Astrocyte (in vitro differentiated cells and primary cell): ENCODE results near the gene PATL1. TPM values are rescaled to one million over a fixed set of nuclear protein-coding genes. Genes with fewer than 3 reads are reported as not detected.

ENCODE experiments used
- DNase-seq: peaks from one replicate; pipeline ENCODE4 v3.0.0-alpha.2; 2010; ENCODE audit warnings: low read depth
- FAIRE-seq: peaks from 2 replicates; lab custom pipeline; 2011; peaks lifted over from hg19 to GRCh38; lab: Jason Lieb, UNC
- H2AFZ ChIP-seq: 2 replicates; pipeline ENCODE4 v1.6.0; 2012; ENCODE audit warnings: low read depth, low read length, inconsistent platforms
- H3K27ac ChIP-seq: 2 replicates; pipeline ENCODE4 v1.5.1; 2011; ENCODE audit warnings: low read depth, low read length, inconsistent platforms
- H3K27me3 ChIP-seq: 2 replicates; pipeline ENCODE4 v1.6.0; 2011; ENCODE audit warnings: low read length, inconsistent platforms; ENCODE audit not compliant: insufficient read depth
- H3K36me3 ChIP-seq: 2 replicates; pipeline ENCODE4 v1.5.1; 2011; ENCODE audit warnings: low read length, inconsistent platforms; ENCODE audit not compliant: insufficient read depth
- H3K4me1 ChIP-seq: 2 replicates; pipeline ENCODE4 v1.5.1; 2011; ENCODE audit warnings: low read length, inconsistent platforms; ENCODE audit not compliant: insufficient read depth
- H3K4me2 ChIP-seq: 2 replicates; pipeline ENCODE4 v1.6.0; 2012; ENCODE audit warnings: low read length, inconsistent platforms
- H3K4me3 ChIP-seq: 2 replicates; pipeline ENCODE4 v1.5.1; 2011; ENCODE audit warnings: low read depth, mild to moderate bottlenecking, low read length, inconsistent platforms; ENCODE audit not compliant: insufficient read depth
- H3K79me2 ChIP-seq: 2 replicates; pipeline ENCODE4 v1.6.0; 2012; ENCODE audit warnings: mild to moderate bottlenecking, low read length, inconsistent platforms; ENCODE audit not compliant: insufficient read depth
- H3K9ac ChIP-seq: 2 replicates; pipeline ENCODE4 v1.6.0; 2012; ENCODE audit warnings: mild to moderate bottlenecking, low read length, inconsistent platforms
- H3K9me3 ChIP-seq: 2 replicates; pipeline ENCODE4 v1.5.1; 2012; ENCODE audit warnings: low read depth, mild to moderate bottlenecking, low read length, inconsistent platforms; ENCODE audit not compliant: insufficient read depth
- H4K20me1 ChIP-seq: 2 replicates; pipeline ENCODE4 v1.6.0; 2012; ENCODE audit warnings: low read length, inconsistent platforms; ENCODE audit not compliant: insufficient read depth
- H3K27ac Mint-ChIP-seq: one replicate; pipeline ENCODE4 v1.8.0; 2021; ENCODE audit warnings: mild to moderate bottlenecking, mixed read lengths; ENCODE audit not compliant: unreplicated experiment
- H3K27me3 Mint-ChIP-seq: one replicate; pipeline ENCODE4 v1.8.0; 2021; ENCODE audit warnings: low read depth, mixed read lengths; ENCODE audit not compliant: unreplicated experiment
- H3K36me3 Mint-ChIP-seq: one replicate; pipeline ENCODE4 v1.8.0; 2021; ENCODE audit warnings: low read depth, mixed read lengths; ENCODE audit not compliant: unreplicated experiment
- H3K4me1 Mint-ChIP-seq: one replicate; pipeline ENCODE4 v1.8.0; 2021; ENCODE audit warnings: low read depth, mixed read lengths; ENCODE audit not compliant: unreplicated experiment
- H3K4me3 Mint-ChIP-seq: one replicate; pipeline ENCODE4 v1.8.0; 2021; ENCODE audit warnings: mild to moderate bottlenecking, moderate library complexity, mixed read lengths; ENCODE audit not compliant: unreplicated experiment
- H3K9me3 Mint-ChIP-seq: one replicate; pipeline ENCODE4 v1.8.0; 2021; ENCODE audit warnings: mild to moderate bottlenecking, mixed read lengths; ENCODE audit not compliant: unreplicated experiment
- EZH2 ChIP-seq: IDR thresholded peaks from 2 replicates; pipeline ENCODE4 v1.6.1; 2012; ENCODE audit warnings: mild to moderate bottlenecking, low read length, inconsistent platforms; ENCODE audit not compliant: insufficient read depth
- total RNA-seq: library from RNA; stranded (reverse); gene quantifications from 2 replicates; pipeline ENCODE4 v1.2.1, GENCODE V29; 2021
- TF ChIP-seq, protein P1 (sequence below): IDR thresholded peaks from 2 replicates; pipeline ENCODE4 v1.5.1; 2011; ENCODE audit warnings: low read depth, mild to moderate bottlenecking, inconsistent platforms, low read length, moderate library complexity; ENCODE audit not compliant: insufficient read depth

The PATL1 gene
- total RNA-seq, 1 donor from 2014 or later: 38.1 TPM

DNA sequence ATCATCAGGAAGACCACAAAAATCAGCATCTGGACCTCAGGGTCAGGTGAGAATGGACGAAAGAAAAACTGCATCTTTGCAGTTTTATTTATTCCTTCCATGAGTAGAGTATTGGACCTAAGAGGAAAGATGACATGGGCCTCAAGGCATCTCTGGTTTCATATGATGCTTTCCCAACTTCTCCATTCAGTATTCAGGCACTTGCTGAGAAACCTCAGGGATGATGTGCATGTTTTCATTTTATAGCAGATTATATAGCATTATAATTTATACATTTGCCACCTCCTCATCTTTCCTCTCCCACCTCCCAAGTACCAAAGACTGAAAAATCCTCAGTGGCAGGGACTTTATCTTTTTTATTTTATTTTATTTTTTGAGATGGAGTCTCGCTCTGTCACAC lies 44.9 kb upstream of the PATL1 start, which contains the start of gene OR10V1:
TSS of gene OR10V1 (minus strand) at position 101 of the 400 bp plus-strand sequence. CDS start at position 101, 0 bp downstream.
- Mint-ChIP-seq H3K4me3 (no peak within 1 kb of the TSS), H3K9me3 (no peaks in the 10 kb centered on the region), H3K27ac (no peak within 1 kb of the TSS), H3K36me3 (no peaks in the 10 kb centered on the region), H3K4me1 (peaks cover 12% of the 10 kb centered on the region), H3K27me3 (peaks cover 6% of the 10 kb centered on the region)
- Histone ChIP-seq H3K4me2 (no peak within 1 kb of the TSS), H3K4me3 (no peak within 1 kb of the TSS), H3K27ac (no peak within 1 kb of the TSS), H3K4me1 (no peaks in the 10 kb centered on the region), H3K9me3 (no peaks in the 10 kb centered on the region), H4K20me1 (no peaks in the 10 kb centered on the region), H3K27me3 (peaks cover 5% of the 10 kb centered on the region), H3K79me2 (no peaks in the 10 kb centered on the region), H2AFZ (no peak within 1 kb of the TSS), H3K9ac (no peak within 1 kb of the TSS), H3K36me3 (no peaks in the 10 kb centered on the region)
- DNase-seq: no peak
- FAIRE-seq: no peak
- no peak for TF ChIP-seq EZH2
- TF ChIP-seq, protein P1, sequence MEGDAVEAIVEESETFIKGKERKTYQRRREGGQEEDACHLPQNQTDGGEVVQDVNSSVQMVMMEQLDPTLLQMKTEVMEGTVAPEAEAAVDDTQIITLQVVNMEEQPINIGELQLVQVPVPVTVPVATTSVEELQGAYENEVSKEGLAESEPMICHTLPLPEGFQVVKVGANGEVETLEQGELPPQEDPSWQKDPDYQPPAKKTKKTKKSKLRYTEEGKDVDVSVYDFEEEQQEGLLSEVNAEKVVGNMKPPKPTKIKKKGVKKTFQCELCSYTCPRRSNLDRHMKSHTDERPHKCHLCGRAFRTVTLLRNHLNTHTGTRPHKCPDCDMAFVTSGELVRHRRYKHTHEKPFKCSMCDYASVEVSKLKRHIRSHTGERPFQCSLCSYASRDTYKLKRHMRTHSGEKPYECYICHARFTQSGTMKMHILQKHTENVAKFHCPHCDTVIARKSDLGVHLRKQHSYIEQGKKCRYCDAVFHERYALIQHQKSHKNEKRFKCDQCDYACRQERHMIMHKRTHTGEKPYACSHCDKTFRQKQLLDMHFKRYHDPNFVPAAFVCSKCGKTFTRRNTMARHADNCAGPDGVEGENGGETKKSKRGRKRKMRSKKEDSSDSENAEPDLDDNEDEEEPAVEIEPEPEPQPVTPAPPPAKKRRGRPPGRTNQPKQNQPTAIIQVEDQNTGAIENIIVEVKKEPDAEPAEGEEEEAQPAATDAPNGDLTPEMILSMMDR: no peak

DNA sequence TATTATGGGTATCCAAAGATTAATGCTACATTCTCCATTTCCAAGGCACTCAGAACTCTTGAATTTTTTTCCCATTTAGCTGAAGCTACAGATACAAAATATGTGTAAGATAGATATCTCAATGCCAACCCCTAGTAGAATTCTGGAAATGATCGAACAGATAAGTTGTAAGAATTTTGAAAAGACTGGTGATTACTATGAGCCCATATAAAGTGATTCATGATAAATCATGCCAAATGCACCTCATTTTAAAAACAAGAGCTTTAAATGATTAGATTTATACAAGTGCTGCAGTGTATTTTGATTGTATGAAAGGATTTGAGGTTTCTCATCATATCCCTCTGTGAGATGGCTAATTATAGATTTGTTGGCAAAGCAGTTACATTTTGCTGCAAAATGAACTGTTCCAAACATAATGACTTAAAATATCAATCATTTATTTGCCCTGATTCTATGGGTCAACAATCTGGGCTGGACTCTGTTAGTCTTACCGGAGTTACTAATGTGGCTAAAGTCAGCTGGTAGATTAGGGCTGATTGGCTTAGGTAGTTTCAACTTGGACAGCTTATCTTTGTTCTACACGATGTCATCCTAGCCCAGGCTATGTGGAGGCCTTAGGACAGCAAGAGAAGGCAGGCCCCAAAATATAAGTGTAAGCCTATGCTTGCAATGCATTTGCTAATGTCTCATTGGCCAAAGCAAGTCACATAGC lies 41.5 kb upstream of the PATL1 start:
- Histone ChIP-seq H3K9me3 (no peaks in the 10 kb centered on the region), H3K36me3 (no peaks in the 10 kb centered on the region), H3K27ac (no peak overlapping the region), H2AFZ (no peak overlapping the region), H4K20me1 (no peaks in the 10 kb centered on the region), H3K27me3 (peaks cover 5% of the 10 kb centered on the region), H3K9ac (no peak overlapping the region), H3K4me3 (no peak overlapping the region), H3K4me2 (no peak overlapping the region), H3K4me1 (peaks cover 17% of the 10 kb centered on the region), H3K79me2 (no peaks in the 10 kb centered on the region)
- FAIRE-seq (no peak), DNase-seq (peak; percentile 18)
- Mint-ChIP-seq H3K27ac (no peak overlapping the region), H3K36me3 (no peaks in the 10 kb centered on the region), H3K9me3 (no peaks in the 10 kb centered on the region), H3K27me3 (peaks cover 6% of the 10 kb centered on the region), H3K4me3 (no peak overlapping the region), H3K4me1 (peaks cover 40% of the 10 kb centered on the region)
- TF ChIP-seq EZH2: no peak
- TF ChIP-seq, protein P1: no peak

DNA sequence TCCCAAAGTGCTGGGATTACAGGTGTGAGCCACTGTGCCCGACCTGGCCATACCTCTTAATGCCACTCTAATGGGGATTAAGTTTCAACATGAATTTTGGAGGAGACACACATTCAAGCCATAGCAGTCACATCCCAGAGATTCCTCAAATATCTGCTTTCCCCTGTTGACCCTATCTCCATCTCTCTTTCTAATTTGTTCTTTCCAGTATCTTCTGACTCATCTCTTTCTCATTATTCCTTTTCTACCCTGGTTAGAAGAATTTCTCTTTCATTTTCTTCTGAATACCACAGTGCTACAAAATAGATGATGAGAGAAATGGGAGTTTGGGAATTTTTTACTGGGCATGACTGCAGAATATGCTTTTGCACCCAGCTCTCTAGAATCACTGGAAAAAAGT lies 39.7 kb upstream of the PATL1 start:
- Mint-ChIP-seq H3K4me3 (peak overlapping the region; percentile 14), H3K27ac (peak overlapping the region; percentile 59), H3K27me3 (peaks cover 1% of the 10 kb centered on the region), H3K36me3 (no peaks in the 10 kb centered on the region), H3K4me1 (peaks cover 44% of the 10 kb centered on the region), H3K9me3 (no peaks in the 10 kb centered on the region)
- H3K4me1 ChIP-seq: peaks cover 19% of the 10 kb centered on the region
- no peaks in the 10 kb centered on the region for H3K9me3 ChIP-seq
- H3K27me3 ChIP-seq: no peaks in the 10 kb centered on the region
- no peak overlapping the region for H3K27ac ChIP-seq
- no peak overlapping the region for H3K9ac ChIP-seq
- no peaks in the 10 kb centered on the region for H3K36me3 ChIP-seq
- H4K20me1 ChIP-seq: no peaks in the 10 kb centered on the region
- no peak overlapping the region for H3K4me2 ChIP-seq
- peak; percentile 45 for DNase-seq
- no peak for TF ChIP-seq EZH2
- TF ChIP-seq, protein P1: no peak
- H3K4me3 ChIP-seq: no peak overlapping the region
- no peak overlapping the region for H2AFZ ChIP-seq
- H3K79me2 ChIP-seq: no peaks in the 10 kb centered on the region
- FAIRE-seq: no peak
